ENCODE data around the gene TBC1D14.

Gene TBC1D14

GRCh38 chr4:6945052-6945409 is 35.4 kb downstream of the TBC1D14 start:
- DNase-seq (ENCODE audit: low spot score): no peak
- no peak for FAIRE-seq

GRCh38 chr4:6946497-6946896 is 36.9 kb downstream of the TBC1D14 start:
- FAIRE-seq: no peak

GRCh38 chr4:6948134-6948460 is 38.5 kb downstream of the TBC1D14 start:
- DNase-seq (ENCODE audit: low spot score) (no peak), FAIRE-seq (no peak)

More at GRCh38 chr4:6946497-6946896, 36.9 kb downstream of the TBC1D14 start:
- no peak for DNase-seq (ENCODE audit: low spot score)

DNA sequence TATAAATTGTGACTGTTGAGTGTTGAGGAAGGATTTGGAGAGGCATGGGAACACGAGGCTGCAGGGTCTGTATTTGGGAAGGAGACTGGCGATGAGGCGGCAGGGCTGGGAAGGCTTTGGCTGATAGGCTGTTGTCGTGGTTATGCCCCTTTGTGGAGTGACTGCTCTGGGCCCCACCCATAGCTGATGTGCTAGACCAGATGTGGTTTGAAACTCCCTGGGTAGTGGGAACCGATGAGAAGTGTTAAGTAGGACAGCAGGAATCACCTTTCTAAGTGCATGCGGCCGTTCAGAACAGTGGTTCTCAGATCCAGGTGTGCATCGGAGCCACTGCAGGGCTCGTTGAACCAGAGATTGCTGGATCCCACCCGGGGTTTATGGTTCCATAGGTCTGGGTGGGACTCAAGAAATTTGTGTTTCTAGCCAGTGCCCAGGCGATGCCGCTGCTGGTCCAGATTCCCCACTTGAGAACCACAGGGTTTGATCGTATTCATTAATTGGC is 42.3 kb downstream of the TBC1D14 start:
- DNase-seq (ENCODE audit: low spot score) (no peak), FAIRE-seq (no peak)

GRCh38 chr4:6953751-6954380 is 44.2 kb downstream of the TBC1D14 start:
- DNase-seq (ENCODE audit: low spot score): peak; percentile 79
- FAIRE-seq: peak; percentile 81

DNA sequence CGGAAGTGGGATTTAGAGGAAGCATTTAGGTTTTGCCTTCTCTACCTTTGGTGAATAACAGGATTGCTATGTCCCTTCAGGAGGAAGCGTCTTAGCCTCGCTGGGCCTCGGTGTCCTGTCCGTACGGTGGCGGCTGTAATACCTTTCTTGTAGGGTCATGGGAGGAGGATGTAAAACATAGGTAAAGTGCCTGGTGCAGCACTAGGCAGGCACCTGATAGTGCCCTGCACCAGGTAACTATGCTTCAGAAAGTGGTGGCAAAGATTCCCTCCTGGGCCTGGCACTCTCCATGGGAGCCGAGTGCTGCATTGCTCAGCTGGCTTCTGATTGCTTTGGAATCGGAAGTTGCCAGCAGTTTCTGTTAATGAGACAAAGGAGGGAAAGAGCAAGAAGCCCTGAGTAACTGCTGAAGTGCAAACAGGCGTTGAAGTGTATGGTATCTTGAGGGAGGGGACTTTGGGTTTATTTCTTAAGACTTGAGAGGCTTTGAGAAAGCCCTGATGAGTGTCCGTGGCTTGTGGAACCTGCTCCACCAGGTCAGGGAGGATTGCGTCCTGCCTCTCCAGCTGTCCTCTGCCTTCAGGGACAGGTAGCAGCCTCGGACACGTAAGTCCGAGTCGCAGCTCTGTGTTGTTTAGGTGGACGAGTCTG is 45.8 kb downstream of the TBC1D14 start:
- FAIRE-seq: no peak
- DNase-seq (ENCODE audit: low spot score): no peak

DNA sequence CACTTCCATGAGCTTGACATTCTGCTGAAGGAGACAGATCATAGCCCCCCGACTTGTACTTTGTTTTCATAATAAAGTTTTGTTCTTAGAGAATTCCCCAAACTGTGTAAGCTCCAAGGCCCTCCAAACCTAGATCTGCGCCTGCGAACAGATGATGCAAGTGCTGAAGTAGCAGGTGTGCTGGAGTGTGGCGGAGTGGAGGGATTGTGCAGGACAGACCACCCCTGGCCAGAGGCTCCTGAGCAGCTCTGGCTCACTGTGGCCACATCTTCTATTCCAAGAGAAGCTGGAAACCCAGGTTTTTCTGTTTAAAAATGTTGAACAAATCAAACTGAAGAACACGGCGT is 46.4 kb downstream of the TBC1D14 start:
- no peak for DNase-seq (ENCODE audit: low spot score)
- no peak for FAIRE-seq

DNA sequence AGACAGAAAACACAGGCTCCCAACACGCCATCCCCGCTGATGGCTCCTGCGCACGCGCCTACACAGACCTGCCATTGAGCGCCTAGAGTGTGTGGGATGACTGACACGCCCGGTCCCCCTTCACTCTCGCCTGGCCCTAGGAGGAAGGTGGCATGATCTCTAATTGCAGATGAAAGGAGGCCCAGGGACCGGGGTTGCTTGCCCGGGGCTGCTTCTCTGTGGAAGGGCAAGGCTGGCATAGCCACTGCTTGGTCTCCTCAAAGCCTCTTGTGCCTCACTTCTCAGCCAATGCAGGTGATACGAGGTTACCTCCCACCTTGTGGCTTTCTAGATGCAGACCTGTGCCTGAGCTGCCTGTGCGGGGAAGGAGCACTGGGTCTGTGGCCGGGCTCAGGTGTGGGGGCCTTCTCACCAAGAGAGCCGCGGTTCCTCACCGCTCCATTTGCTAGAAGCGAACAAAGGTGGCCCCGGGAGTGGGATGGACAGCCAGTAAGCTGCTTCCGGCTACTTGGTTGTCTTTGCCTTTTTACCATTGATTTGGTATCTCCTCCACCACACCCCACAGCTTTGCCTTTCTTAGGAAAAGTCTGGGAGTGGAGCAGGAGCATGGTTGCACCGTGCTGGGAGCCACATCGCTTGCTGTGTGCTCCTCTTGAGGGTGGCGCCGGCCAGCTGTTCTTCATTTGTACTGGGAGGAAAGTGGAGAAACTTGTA is 47.0 kb downstream of the TBC1D14 start:
- FAIRE-seq (no peak), DNase-seq (ENCODE audit: low spot score) (no peak)

DNA sequence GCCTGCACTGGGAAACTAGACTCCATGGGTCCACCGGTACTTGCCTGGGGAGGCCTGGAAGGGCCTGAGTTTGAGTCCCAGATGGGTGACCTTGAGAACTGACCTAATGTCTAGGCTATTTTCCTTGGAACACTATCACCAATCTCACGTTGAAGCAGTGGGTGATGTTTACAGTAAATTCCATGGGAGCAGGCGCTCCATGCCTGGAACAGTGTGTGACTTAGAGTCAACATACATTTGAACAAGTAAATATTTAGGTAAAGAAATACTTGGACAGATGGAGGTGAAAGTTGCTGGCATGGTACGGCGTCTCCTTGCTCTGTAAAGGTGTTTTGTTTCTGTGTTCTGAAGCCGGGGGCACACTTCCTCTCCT is 47.5 kb downstream of the TBC1D14 start:
- DNase-seq (ENCODE audit: low spot score) (no peak), FAIRE-seq (no peak)

DNA sequence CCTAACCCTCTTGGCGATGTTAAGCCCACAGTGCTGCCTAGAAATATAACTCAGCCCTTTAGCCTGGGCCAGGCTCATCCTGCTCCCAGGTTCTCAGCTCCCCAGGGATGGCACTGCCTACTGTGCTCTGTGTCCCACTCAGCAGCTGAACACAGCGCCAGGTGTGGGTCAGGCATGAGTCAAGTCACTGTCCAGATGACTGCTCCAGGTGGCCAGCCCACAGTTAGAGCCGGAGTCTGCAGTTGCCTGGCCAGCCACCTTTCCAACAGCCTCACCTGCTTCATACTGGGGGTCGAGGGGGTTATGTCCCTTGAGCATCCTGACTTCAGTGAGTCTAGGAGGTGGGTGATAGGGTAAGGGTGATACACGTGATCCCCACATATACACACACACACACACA is 48.4 kb downstream of the TBC1D14 start:
- FAIRE-seq (no peak), DNase-seq (ENCODE audit: low spot score) (no peak)

DNA sequence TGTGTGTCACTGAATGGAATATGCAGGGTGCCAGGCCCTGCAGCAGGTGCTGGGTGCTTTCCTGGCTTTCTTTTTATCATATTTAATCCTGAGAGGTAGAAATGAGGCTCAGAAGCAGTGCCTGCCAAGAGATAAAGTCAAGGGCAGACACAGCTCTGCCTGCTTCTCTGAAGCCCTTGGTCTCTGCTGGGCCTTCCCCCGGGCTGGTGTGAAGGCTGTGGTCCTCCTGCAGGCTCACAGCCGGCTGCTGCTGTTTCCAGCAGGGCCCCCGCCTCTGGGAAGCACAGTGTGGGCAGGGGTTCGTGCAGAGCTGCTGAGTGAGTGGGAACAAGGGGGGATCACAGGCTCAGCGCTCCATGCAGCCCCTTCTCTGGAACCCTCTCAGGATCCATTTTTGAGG is 49.6 kb downstream of the TBC1D14 start:
- DNase-seq (ENCODE audit: low spot score): no peak
- no peak for FAIRE-seq

- no peak for FAIRE-seq
- no peak for DNase-seq (ENCODE audit: low spot score)
Measured at GRCh38 chr4:6960154-6960553, 50.5 kb downstream of the TBC1D14 start.

GRCh38 chr4:6960628-6961412 is 51.2 kb downstream of the TBC1D14 start:
- DNase-seq (ENCODE audit: low spot score) (no peak), FAIRE-seq (no peak)

GRCh38 chr4:6961496-6962210 is 52.0 kb downstream of the TBC1D14 start:
- FAIRE-seq: no peak

DNA sequence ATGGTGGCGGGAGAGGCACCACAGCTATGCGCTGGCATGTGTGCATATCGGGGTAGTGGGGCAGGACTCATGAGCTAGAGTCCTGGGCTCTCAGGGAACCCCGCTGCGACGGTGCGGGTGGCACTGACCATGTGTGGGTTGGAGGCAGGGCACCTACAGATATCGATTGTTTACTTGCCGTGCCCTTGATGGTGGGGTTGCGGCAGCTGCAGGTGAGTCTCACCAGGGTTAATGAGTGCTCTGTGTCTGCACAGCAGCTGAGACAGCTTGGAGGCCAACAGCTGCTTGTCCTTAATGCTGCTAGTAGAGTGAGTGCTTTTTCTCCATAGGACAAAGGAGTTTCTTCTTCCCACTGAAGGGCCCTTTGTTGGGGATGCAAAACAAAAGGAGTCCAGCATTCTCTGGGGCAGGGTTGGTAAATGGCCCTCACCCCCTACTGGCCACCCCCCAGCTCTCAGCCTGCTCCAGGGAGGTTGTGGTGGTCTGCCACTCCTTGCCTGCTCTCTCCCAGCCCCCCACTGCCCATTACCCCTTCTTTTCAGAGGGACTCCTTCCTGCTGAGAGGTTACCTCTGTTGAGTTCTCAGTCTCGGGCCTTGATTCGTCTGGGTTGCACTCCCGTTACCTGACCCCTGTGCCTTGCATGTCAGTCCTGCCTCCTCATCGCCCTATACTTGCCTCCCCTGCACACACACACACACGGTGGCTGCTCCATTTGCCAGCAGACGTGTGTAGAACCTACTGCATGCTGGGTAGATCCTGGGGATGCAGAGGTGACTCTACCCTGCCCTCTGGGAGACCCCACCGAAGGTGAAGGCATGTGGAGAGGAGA is 52.8 kb downstream of the TBC1D14 start:
- FAIRE-seq: no peak
- DNase-seq (ENCODE audit: low spot score): no peak

More at GRCh38 chr4:6961496-6962210, 52.0 kb downstream of the TBC1D14 start:
- no peak for DNase-seq (ENCODE audit: low spot score)

DNA sequence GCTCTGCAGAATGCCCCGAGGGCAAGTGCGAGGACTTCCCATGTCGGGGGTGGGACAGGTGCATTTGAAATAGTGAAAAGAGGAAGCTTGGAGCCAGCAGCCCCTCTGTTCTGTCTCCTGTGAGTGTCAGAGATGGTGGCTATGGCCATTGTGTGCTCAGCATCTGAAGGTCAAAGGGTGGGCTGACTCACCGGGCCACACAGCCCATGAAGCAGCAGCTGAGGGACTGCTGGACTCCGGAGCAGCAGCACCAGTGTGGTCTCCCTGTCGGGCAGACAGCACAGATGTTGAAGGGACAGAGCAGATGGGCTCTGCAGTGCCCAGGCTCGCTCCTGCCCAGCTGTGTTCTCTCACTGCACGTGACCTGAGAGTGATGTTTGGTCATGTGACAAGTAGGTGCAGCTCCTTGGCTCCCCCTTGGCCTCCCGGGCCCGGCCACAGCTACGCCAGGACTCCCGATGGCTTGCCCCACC is 53.5 kb downstream of the TBC1D14 start:
- FAIRE-seq: no peak
- no peak for DNase-seq (ENCODE audit: low spot score)

DNA sequence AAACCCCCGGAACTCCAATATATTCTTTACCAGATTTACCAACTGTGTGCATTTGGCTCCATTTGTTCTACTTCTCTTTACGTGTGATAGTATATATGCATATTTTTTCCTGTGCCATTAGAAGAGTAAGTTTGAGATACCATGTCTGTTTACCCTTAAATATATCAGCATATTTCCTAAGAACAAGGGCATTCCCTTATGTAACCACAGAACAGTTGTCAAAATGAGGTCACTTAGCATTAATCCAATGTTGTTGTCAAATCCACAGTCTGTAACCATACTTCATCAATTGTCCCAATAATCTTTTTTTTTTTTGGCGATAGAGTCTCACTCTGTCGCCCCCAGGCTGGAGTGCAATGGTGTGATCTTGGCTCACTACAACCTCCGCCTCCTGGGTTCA is 55.2 kb downstream of the TBC1D14 start:
- FAIRE-seq: no peak
- DNase-seq (ENCODE audit: low spot score): no peak

GRCh38 chr4:6965329-6965728 is 55.7 kb downstream of the TBC1D14 start:
- no peak for DNase-seq (ENCODE audit: low spot score)
- FAIRE-seq: no peak

DNA sequence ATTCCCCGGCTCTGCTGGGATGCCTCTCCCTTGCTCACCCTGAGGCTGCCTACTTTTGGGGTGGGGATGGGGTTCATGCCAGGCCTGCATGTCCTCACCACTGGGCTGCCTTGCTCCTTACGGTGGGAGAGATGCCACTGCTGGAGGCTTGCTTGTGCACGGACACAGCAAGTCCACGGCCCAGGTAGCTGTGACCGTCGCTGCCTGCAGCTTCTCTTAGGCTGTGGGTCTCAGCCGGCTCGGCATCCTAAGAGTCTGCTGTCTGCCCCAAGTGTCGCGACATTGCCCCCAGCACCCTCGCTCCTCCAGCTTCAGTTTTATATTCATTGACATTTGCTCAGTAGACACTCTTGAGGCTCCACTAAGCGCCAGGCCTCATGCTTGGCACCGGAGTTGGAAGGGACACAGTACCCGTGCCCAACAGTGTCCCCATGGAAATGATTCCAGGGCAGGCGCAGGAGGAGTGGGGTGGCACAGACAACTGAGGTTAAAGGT is 58.3 kb downstream of the TBC1D14 start:
- FAIRE-seq (no peak), DNase-seq (ENCODE audit: low spot score) (no peak)

DNA sequence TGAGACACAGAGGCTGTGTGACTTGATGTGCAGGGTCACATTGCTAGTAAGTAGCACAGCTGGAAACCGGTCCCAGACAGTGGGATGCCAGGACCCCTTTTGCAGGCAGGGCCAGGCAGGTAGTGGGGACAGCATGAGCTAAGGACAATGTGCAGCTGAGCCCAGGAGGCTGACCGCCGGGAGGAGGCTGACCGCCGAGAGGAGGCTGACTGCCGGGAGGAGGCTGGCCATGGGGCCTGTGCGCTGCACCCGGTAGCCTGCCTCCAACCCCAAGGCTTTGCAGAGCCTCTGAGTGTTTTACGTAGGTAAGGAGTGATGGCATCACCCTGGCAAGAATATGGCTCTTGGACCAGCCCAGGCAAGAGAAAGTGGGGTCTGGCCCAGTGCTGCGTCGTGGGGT is 58.9 kb downstream of the TBC1D14 start:
- no peak for DNase-seq (ENCODE audit: low spot score)
- no peak for FAIRE-seq
